ES-I3 (cell line): ENCODE measurements around the gene SSC4D.

Source experiments
- H3K36me3 ChIP-seq: 2 replicates; pipeline ENCODE4 v1.6.1; 2013; ENCODE audit warnings: mild to moderate bottlenecking, low read length, control low read depth, moderate library complexity; ENCODE audit not compliant: insufficient read depth
- H3K4me1 ChIP-seq: 2 replicates; pipeline ENCODE4 v1.6.1; 2013; ENCODE audit warnings: mild to moderate bottlenecking, control low read depth, low read length; ENCODE audit not compliant: insufficient read depth
- H3K9ac ChIP-seq: 2 replicates; pipeline ENCODE4 v1.6.1; 2013; ENCODE audit warnings: low read depth, mild to moderate bottlenecking, low read length, moderate library complexity
- H3K9me3 ChIP-seq: 2 replicates; pipeline ENCODE4 v1.6.1; 2013; ENCODE audit warnings: mild to moderate bottlenecking, low read length, moderate library complexity; ENCODE audit not compliant: control insufficient read depth, insufficient read depth

The SSC4D gene

DNA sequence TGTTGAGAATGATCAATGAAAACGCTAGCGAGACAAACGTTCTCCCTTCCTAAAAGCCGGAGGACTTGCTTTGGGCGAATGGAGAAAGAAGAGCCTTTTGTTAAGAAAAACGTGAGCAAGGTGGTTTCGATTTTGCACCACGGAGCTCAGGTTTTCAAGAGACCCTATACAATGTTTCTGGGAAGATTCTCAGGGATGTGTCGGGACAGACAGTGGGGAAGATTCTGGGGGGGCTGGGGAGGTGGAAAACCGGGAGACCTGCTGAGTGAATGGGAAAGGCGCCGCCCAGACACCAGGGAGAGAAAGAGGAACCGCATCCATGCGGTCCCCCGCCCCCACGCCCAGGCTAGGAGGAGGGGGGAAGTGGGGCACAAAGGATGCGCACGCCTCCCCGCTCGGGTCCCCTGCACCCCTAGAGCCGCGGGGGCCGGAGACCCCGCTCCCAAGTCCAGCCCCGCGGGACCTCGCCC, 51.5 kb downstream of the SSC4D start:
- Histone ChIP-seq H3K4me1 (peaks cover 20% of the 10 kb centered on the region), H3K9me3 (no peaks in the 10 kb centered on the region), H3K36me3 (peaks cover 17% of the 10 kb centered on the region), H3K9ac (peak overlapping the region; percentile 98)

DNA sequence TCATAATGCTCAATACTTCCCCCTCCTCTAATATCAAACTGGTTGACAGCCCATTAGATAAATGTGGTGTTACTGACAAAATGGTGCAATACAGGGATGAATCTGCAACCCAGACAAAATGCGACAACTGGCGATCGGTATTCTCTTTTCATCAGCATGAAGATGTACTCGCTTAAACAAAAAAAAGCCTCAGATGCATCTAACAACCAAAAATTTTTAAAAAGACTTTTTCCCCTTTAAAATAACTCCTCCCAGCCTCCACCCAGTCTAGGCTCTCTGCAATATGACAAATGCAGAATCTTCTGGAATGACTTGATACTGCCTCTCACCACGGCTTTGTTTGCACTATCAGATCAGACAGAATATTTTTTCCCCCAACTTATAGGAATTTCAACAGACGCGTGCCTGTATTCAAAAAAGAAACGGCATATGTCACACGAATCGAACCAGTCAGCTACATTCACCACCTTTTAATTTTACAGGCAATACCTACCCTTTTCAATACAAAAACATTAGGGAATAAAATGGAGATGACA, 52.0 kb downstream of the SSC4D start:
- H3K9me3 ChIP-seq, result no peaks in the 10 kb centered on the region
- H3K9ac ChIP-seq, result peak overlapping the region; percentile 98
- peaks cover 20% of the 10 kb centered on the region for H3K4me1 ChIP-seq
- H3K36me3 ChIP-seq, result peaks cover 17% of the 10 kb centered on the region

DNA sequence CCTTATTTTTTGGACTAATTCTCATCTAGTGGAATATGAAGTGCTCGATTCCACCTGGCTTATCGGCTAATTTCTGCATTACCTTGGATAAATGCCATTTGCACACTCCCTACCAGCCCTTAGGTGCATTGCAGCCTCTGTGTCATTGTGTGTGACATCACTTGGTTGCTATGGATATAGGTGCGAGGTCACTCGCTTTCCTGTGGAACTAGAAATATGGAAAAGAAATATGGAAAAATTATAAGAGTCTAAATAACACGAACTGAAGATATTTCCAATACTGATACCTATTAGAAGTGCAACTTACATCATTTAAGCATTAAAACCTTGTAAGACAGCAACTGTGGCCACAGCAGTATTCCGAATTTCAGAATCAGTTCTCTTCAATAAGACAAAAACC, 52.7 kb downstream of the SSC4D start:
- Histone ChIP-seq H3K4me1 (peaks cover 26% of the 10 kb centered on the region), H3K36me3 (peaks cover 20% of the 10 kb centered on the region), H3K9ac (peak overlapping the region; percentile 98; the same call in 1 of the 2 replicates), H3K9me3 (no peaks in the 10 kb centered on the region)

DNA sequence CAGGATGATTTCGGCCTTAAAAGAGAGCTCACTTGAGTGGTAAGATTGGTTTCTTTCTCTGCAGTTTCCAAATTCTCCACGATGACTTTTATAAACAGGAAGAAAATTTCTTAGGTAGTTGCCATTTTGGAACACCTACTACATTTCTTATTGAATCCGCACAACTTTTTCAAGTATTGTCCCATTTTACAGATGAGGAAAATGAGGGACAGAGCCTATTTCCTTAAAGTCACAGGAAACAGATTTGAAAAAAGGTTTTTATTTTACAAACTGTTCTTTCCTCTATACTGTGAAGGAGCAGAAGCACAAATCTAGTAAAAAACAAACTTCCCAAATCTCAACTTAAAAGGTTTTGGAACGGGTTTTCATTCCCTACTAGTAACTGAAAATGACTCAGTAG, 53.4 kb downstream of the SSC4D start:
- no peak overlapping the region for H3K9ac ChIP-seq
- peaks cover 20% of the 10 kb centered on the region for H3K36me3 ChIP-seq
- peaks cover 27% of the 10 kb centered on the region for H3K4me1 ChIP-seq
- H3K9me3 ChIP-seq, result no peaks in the 10 kb centered on the region

DNA sequence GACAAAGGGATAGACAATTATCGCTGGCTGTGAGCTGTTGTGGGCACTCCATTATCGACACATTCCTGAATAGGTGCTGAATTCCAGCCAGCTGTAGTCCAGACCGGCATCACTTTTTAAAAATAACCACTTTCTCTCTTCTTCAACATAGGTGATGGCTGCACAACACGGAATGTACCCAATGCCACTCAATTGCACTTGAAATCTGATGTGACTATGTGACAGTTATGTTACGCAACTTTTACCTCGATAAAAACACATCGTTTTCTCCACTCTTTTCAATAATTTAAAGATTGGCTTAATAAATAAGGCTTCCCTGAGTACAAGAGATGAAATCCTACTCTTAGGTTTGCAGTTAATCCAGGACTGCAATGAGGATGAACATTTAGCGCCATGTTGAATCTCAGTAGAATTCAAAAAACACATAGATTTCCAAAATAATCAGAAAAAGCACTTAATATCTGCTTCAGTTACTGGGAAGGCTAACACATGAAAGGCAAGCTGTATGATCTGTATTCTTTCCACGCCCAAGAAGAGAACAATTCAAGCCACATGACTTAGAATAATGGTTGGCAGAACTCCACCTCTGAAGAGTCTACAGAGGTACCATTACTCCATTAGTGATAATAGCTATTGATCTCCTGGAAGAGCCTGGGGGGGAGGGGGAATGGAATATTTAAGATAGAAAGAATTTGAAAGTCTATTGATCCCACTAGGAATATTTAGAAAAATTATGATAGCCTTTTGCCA, 54.3 kb downstream of the SSC4D start:
- Histone ChIP-seq H3K36me3 (peaks cover 23% of the 10 kb centered on the region), H3K9me3 (no peaks in the 10 kb centered on the region), H3K9ac (peak overlapping the region; percentile 18), H3K4me1 (peaks cover 27% of the 10 kb centered on the region)

DNA sequence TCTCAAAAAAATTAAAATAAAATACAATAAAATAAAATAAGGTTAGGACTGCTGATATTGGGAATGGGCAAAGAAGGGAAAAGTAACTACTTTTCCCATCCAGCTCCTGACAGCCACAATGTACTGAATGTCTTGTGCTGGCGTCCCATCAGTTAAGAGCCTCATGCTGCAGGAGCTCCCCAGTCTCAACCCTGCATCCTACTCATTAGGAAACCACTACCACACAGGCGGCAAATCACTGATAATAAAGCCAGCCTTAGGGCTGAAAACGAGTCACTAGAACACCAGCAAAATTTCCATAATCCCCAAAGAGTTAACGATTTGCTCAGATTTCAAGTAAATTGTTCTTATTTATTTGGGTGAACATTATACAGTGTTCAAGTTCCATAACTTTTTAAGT, 55.0 kb downstream of the SSC4D start:
- Histone ChIP-seq H3K4me1 (peaks cover 22% of the 10 kb centered on the region), H3K9ac (no peak overlapping the region), H3K9me3 (no peaks in the 10 kb centered on the region), H3K36me3 (peaks cover 29% of the 10 kb centered on the region)

DNA sequence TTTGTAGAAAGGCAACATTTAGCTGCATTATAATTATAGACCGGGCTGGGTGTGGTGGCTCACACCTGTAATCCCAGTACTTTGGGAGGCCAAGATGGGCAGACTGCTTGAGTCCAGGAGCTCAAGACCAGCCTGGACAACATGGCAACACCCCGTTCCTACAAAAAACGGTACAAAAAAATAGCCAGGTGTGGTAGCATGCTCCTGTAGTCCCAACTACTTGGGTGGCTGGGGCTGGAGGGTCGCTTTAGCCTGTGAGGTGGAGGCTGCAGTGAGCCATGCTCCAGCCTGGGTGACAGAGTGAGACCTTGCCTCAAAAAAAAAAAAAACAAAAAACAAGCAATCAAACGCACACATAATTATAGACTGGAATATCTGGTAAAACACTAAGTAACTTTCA, 55.8 kb downstream of the SSC4D start:
- no peak overlapping the region for H3K9ac ChIP-seq
- H3K9me3 ChIP-seq, result no peaks in the 10 kb centered on the region
- peaks cover 22% of the 10 kb centered on the region for H3K4me1 ChIP-seq
- peaks cover 36% of the 10 kb centered on the region for H3K36me3 ChIP-seq

DNA sequence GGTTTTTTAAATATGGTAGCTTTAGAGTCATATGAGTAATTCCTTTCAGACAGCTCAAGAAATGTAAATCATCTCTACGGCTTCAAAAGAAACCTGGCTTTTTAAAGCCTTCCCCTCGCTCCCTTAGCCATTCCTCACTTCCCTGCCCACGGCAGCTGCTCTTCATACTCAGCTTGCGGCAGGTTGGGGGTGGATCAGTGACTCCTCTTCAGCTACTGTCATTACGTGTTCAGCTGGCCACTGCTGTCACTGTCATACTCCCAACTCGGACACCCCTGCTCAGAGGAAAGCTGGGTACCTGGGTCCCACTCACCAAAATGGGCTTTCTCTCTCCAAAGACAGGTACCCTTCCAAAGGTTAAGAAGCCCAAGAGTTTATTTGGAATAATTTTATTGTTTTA, 57.3 kb downstream of the SSC4D start:
- H3K9ac ChIP-seq, result no peak overlapping the region
- H3K9me3 ChIP-seq, result no peaks in the 10 kb centered on the region
- peaks cover 46% of the 10 kb centered on the region for H3K36me3 ChIP-seq
- peaks cover 22% of the 10 kb centered on the region for H3K4me1 ChIP-seq

DNA sequence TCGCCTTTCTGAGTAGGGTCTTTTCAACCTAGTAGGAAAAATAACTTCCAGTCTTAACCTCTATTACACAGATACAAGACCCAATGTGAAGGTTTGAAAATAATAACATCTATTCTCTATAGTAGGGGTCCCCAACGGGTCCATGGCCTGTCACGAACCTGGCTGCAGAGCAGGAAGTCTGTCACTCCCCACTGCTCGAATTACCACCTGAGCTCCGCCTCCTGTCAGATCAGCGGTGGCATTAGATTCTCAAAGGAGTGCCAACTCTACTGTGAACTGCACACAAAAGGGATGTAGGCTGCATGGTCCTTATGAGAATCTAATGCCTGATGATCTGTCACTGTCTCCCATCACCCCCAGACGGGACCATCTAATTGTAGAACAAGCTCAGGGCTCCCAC, 58.1 kb downstream of the SSC4D start:
- peaks cover 17% of the 10 kb centered on the region for H3K4me1 ChIP-seq
- H3K9ac ChIP-seq, result no peak overlapping the region
- peaks cover 46% of the 10 kb centered on the region for H3K36me3 ChIP-seq
- no peaks in the 10 kb centered on the region for H3K9me3 ChIP-seq

DNA sequence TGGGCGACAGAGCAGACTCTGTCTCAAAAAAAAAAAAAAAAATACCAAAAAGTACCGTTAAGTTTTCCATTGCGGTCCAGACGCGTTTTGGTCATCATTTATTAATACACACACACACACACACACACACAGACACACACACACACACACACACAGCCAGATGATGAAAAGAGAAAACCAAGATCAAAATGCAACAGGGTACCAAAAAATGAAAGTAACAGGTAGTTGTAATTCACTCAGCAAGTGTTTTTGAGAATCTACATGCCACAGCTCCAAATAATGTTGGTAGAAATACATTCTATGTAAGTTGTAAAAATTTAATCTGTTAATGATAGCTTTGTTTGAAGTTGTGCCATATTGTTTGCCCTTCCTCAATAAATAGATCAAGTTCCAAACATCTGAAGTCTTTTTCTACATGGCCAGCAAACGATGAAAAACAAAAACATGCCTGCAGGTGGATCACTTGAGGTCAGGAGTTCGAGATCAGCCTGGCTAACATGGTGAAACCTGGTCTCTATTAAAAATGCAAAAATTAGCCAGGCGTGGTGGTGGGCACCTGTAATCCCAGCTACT, 60.1 kb downstream of the SSC4D start:
- H3K4me1 ChIP-seq, result peaks cover 6% of the 10 kb centered on the region; the same call in 1 of the 2 replicates
- H3K9ac ChIP-seq, result no peak overlapping the region
- peaks cover 45% of the 10 kb centered on the region for H3K36me3 ChIP-seq
- no peaks in the 10 kb centered on the region for H3K9me3 ChIP-seq

DNA sequence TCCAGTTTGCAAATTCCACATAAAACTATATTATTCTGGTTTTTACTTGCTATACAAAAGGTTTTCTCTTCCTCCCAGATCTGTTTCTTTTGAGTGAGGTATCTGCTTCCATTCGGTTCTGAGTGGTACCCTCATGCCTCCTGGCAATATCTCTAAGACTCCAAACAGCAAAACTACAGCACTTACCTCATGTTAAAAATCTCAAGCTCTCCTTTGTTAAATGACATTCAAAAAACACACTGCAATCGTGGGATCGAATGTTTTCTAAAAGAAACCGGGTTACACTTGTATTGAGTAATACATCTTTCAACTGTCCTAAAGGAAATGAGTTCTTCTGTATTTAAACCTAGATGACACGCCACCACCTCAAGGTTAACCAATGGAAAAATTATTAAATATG, 61.8 kb downstream of the SSC4D start:
- peaks cover 50% of the 10 kb centered on the region for H3K36me3 ChIP-seq
- peaks cover 6% of the 10 kb centered on the region; the same call in 1 of the 2 replicates for H3K4me1 ChIP-seq
- H3K9me3 ChIP-seq, result no peaks in the 10 kb centered on the region
- H3K9ac ChIP-seq, result no peak overlapping the region

DNA sequence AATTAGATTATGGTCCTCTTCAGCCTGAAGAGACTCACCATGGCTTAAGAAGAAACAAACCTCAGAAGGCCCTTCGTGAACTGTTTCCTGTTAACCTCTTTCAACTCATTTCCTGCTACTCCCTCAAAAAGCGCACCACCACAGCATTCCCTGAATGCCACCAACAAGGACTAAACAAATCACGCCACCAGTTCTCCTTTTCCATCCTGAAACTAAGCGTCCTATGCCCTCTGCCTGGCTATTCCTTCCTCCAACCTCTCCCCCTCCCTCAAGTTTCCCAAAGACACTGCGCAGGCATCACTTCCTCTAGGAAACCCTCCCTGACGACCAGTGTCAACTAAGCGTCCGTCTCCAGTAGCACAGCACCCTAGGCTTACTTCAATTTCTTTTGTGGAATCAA, 62.7 kb downstream of the SSC4D start:
- H3K9ac ChIP-seq, result no peak overlapping the region
- H3K4me1 ChIP-seq, result peaks cover under 1% of the 10 kb centered on the region
- no peaks in the 10 kb centered on the region for H3K9me3 ChIP-seq
- peaks cover 47% of the 10 kb centered on the region for H3K36me3 ChIP-seq

DNA sequence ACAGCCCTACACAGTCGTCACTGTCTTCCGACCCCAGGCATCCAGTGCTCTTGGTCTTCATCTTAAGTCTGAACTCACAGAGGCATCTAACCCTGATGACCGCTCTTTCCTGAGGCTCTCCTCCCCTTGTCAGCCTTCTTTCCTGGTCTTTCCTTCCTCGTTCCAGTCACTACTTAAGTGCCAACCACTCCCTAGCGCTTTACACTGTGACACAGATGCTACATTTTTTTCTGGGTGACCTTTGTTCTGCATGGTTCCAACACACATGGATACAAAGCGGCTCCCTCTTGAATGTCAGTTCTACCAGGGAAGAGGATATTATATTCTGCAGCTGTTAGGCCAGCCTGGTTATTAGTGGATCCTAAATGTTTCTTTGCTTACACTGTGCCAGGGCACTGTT, 63.4 kb downstream of the SSC4D start:
- Histone ChIP-seq H3K4me1 (no peaks in the 10 kb centered on the region; the same call in 1 of the 2 replicates), H3K9me3 (no peaks in the 10 kb centered on the region), H3K9ac (no peak overlapping the region), H3K36me3 (peaks cover 47% of the 10 kb centered on the region)

DNA sequence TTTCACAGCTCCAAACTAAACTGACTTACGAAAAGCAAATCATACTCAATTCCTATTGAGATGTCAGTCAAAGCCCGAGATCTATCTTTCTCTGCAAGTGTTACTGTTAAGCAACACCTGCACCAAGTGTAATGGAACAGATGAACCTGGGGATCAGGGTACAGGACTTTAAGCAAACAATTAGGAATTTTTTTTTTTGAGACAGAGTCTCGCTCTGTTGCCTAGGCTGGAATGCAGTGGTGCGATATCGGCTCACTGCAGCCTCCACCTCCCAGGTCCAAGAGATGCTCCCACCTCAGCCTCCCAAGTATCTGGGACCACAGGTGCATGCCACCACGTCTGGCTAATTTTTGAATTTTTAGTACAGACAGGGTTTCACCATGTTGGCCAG, 65.6 kb downstream of the SSC4D start:
- Histone ChIP-seq H3K9me3 (no peaks in the 10 kb centered on the region), H3K4me1 (no peaks in the 10 kb centered on the region; the same call in 1 of the 2 replicates), H3K36me3 (peaks cover 37% of the 10 kb centered on the region), H3K9ac (no peak overlapping the region)
